ENCODE data around the gene CCT7. TPM values are rescaled to one million over a fixed set of nuclear protein-coding genes. Genes with fewer than 3 reads are reported as not detected.
"Not testable (repeated sequence)": the region's sequence is repeated elsewhere in the genome, so short reads cannot be mapped to it uniquely, and the experiment has no call there.

Gene CCT7
- 100 to 1,000 TPM; 194 to 245 (median 212) TPM for total RNA-seq

DNA sequence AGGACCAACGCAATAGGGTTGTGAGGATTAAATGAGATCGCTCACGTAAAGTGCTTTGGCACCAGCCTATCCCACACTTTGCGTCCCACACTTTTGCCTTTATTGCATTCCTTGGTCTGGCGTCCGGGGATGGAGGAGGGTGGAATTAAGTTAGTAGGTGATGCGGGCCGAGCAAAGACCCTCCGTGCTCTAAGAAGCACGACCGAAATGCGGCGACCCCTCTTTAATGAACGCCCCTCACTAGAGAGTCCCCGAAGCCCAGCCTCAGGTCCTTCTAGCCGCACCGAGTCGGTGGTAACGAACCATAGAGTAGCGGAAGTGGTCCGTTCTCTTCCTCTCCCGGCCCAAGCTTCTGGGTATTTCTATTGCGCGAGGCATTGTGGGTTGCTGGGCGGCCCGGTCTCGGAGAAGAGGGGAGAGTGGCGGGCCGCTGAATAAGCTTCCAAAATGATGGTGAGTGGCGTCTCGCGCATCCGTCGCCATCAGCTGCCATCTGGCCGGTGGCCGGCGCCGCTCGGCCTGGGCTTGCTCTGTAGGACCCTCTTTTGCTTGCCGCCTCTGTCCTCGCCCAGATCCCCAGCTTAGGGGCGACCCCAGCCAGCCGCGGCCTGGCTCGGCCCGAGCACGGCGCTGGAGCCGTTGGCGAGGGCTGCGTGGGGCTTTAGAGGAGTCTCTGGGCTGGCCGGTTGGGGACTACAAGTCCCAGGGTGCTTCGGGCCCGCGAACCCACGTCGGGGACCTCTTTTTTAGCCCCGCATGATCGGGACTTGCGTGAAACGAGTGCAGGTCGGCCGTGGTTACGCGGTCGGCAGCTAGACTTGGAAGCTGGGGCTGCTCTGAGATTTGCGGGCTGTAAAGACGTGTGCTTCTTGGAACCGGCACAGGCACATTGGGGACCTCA lies at the start of gene CCT7:
TSS of gene CCT7 (plus strand) at position 377 of the 901 bp plus-strand sequence. CDS start at position 448, 71 bp downstream.
- DNase-seq (ENCODE audit: low spot score in 2 of 2): peak; percentile 72 to 89
- Histone ChIP-seq H3K4me1 (peaks cover 0 to 50% (median 7%) of the 10 kb centered on the region in 4 donors), H3K27me3 (no peaks in the 10 kb centered on the region), H3K4me3 (peak within 1 kb of the TSS; percentile 49 to 80 (median 69)), H3K27ac (peak within 1 kb of the TSS; percentile 63 to 95 (median 92)), H3K36me3 (peaks cover 0 to 14% (median 0%) of the 10 kb centered on the region in 3 donors), H3K9me3 (no peaks in the 10 kb centered on the region)
- TF ChIP-seq, protein P1, sequence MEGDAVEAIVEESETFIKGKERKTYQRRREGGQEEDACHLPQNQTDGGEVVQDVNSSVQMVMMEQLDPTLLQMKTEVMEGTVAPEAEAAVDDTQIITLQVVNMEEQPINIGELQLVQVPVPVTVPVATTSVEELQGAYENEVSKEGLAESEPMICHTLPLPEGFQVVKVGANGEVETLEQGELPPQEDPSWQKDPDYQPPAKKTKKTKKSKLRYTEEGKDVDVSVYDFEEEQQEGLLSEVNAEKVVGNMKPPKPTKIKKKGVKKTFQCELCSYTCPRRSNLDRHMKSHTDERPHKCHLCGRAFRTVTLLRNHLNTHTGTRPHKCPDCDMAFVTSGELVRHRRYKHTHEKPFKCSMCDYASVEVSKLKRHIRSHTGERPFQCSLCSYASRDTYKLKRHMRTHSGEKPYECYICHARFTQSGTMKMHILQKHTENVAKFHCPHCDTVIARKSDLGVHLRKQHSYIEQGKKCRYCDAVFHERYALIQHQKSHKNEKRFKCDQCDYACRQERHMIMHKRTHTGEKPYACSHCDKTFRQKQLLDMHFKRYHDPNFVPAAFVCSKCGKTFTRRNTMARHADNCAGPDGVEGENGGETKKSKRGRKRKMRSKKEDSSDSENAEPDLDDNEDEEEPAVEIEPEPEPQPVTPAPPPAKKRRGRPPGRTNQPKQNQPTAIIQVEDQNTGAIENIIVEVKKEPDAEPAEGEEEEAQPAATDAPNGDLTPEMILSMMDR (IDR thresholded peaks at IDR 0.05): no peak
- TF ChIP-seq POLR2A (IDR thresholded peaks at IDR 0.05) (peak in 1 of 2 donors; percentile 68), EP300 (IDR thresholded peaks at IDR 0.05) (peak; percentile 66 to 97)
- 0% methylated on average over 35 to 65 of the region's 69 CpGs for WGBS, 2 donors

DNA sequence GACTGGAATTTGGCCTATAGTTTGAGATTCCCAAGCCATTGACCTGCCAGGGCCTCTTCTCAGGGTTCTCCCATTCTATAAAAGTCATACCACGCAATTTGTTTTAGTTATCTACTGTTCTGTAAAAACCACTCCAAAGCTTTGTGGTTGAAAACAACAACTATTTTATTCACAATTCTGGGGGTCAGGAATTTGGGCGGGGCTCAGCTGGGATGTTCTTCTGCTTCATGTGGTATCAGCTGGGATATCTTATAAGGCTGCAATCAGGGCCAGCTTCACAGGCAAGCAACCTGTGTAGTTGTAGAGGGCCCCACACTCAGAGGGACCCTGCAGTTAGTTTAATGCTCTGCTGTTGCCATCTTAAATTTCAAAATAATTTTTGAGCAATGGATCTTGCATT lies 48.1 kb upstream of the CCT7 start:
- Histone ChIP-seq H3K4me3 (no peak overlapping the region), H3K27me3 (peaks cover 0 to 21% of the 10 kb centered on the region in 2 donors), H3K27ac (no peak overlapping the region), H3K36me3 (no peaks in the 10 kb centered on the region), H3K9me3 (peaks cover 0 to 12% (median 0%) of the 10 kb centered on the region in 4 donors), H3K4me1 (no peaks in the 10 kb centered on the region)
- TF ChIP-seq POLR2A (IDR thresholded peaks at IDR 0.05): no peak
- TF ChIP-seq, protein P1 (IDR thresholded peaks at IDR 0.05): no peak
- TF ChIP-seq EP300 (IDR thresholded peaks at IDR 0.05): no peak
- WGBS, 2 donors: 82 to 87% methylated on average over 2 of the region's 2 CpGs
- DNase-seq (ENCODE audit: low spot score in 2 of 2): no peak

DNA sequence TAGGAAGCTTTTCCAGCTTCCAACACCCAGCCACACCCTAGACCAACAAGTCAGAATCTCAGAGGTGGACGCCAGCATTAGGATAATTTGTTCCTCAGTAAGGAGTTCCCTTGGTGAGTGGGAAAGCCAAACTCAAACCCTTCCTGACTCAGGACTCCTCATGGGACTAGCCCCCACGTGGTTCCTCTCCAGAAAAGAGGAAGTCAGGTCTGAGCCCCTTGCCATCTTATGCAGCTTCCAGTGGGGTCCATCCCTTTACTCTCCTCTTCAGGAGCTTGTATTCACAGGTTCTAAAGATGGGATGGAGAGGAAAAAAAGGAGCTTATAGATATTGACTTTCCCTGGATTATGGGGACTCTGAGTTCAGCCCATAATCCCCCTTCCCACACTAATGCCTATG lies 46.6 kb upstream of the CCT7 start:
- Histone ChIP-seq H3K4me3 (no peak overlapping the region), H3K4me1 (no peaks in the 10 kb centered on the region), H3K27me3 (peaks cover 0 to 21% of the 10 kb centered on the region in 2 donors), H3K27ac (no peak overlapping the region), H3K9me3 (peaks cover 0 to 12% (median 0%) of the 10 kb centered on the region in 4 donors), H3K36me3 (no peaks in the 10 kb centered on the region)
- TF ChIP-seq, protein P1 (IDR thresholded peaks at IDR 0.05): no peak
- TF ChIP-seq POLR2A (IDR thresholded peaks at IDR 0.05) (no peak), EP300 (IDR thresholded peaks at IDR 0.05) (no peak)
- 48 to 51% methylated on average over 2 of the region's 2 CpGs for WGBS, 2 donors
- no peak for DNase-seq (ENCODE audit: low spot score in 2 of 2)

DNA sequence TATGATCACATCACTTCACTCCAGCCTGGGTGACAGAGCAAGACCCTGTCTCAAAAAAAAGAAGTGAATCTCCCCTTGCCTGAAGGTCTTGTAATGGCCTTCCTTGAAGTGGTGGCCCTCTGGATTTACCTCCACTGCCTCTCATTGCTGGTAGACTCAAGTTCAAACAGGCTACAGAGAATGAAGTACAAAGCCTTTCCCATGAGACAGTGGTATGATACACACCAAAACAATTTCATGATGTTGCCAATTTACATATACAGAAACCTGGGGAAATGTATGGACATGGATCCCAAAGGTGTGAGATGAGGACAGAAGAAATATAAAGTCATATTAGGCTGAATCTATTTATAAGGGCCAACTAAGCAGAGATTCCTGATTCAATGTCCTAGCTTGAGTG lies 36.5 kb upstream of the CCT7 start:
- no peaks in the 10 kb centered on the region for H3K9me3 ChIP-seq
- H3K4me3 ChIP-seq: no peak overlapping the region
- H3K4me1 ChIP-seq: peaks cover 0 to 10% (median 2%) of the 10 kb centered on the region in 4 donors
- TF ChIP-seq EP300 (IDR thresholded peaks at IDR 0.05) (no peak), POLR2A (IDR thresholded peaks at IDR 0.05) (no peak)
- TF ChIP-seq, protein P1 (IDR thresholded peaks at IDR 0.05): no peak
- H3K27me3 ChIP-seq: peaks cover 1 to 59% of the 10 kb centered on the region in 2 donors
- no peaks in the 10 kb centered on the region for H3K36me3 ChIP-seq
- no peak for DNase-seq (ENCODE audit: low spot score in 2 of 2)
- H3K27ac ChIP-seq: no peak overlapping the region

DNA sequence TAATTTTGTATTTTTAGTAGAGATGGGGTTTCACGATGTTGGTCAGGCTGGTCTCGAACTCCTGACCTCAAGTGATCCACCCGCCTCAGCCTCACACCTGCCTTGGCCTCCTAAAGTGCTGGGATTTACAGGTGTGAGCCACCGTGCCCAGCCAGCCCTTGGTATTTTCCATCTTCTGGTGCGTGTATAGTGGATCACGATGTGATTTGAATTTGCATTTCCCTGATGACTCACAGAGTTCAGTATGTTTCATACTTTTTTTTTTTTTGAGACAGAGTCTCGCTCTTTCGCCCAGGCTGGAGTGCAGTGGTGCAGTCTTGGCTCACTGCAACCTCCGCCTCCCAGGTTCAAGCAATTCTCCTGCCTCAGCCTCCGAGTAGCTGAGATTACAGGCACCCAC lies 33.8 kb upstream of the CCT7 start:
- not testable (repeated sequence) for DNase-seq (ENCODE audit: low spot score in 2 of 2); H3K9me3 ChIP-seq; H3K27ac ChIP-seq; H3K4me3 ChIP-seq; H3K36me3 ChIP-seq
- peaks cover 0 to 17% (median 4%) of the 10 kb centered on the region in 4 donors for H3K4me1 ChIP-seq
- 82 to 90% methylated on average over 10 of the region's 10 CpGs for WGBS, 2 donors
- peaks cover 3 to 79% of the 10 kb centered on the region in 2 donors for H3K27me3 ChIP-seq
